ENCODE measurements around the gene RRAS2.

RRAS2 gene

GRCh38 chr11:14393129-14393528, 34.1 kb upstream of the RRAS2 start (continued):
- TF ChIP-seq ZBTB11 (tag by site-specific recombination; conservative IDR thresholded peaks at IDR 0.05; ENCODE audit: low read depth) (peak; percentile 70), ZNF560 (tag by site-specific recombination; IDR thresholded peaks at IDR 0.05; ENCODE audit: borderline replicate concordance) (0 out of 2 replicates have a peak, but pooled peaks have one; percentile 31), ZNF354C (tag by site-specific recombination; IDR thresholded peaks at IDR 0.05; ENCODE audit: borderline replicate concordance, low read depth) (0 out of 2 replicates have a peak, but pooled peaks have one; percentile 36), ZNF654 (tag by site-specific recombination; IDR thresholded peaks at IDR 0.05; ENCODE audit: low read depth) (0 out of 2 replicates have a peak, but pooled peaks have one; percentile 16), ZNF114 (tag by site-specific recombination; IDR thresholded peaks at IDR 0.05) (no peak), ZNF623 (tag by site-specific recombination; IDR thresholded peaks at IDR 0.05) (peak; percentile 48; the same call in 1 of the 2 replicates), ZXDB (tag by site-specific recombination; IDR thresholded peaks at IDR 0.05) (0 out of 2 replicates have a peak, but pooled peaks have one; percentile 26), REST (tag by site-specific recombination; IDR thresholded peaks at IDR 0.05) (peak; percentile 47; the same call in 1 of the 2 replicates), ZBTB6 (tag by site-specific recombination; IDR thresholded peaks at IDR 0.05) (no peak), ZNF664 (tag by site-specific recombination; IDR thresholded peaks at IDR 0.05) (0 out of 2 replicates have a peak, but pooled peaks have one; percentile 23)

- CTCF ChIA-PET = no interaction called here
- POLR2A ChIA-PET = no interaction called here
Observed at GRCh38 chr11:14390669-14391068, 31.7 kb upstream of the RRAS2 start.

More at GRCh38 chr11:14390669-14391068, 31.7 kb upstream of the RRAS2 start:
- H3K36me3 ChIP-seq (ENCODE audit: control insufficient read depth in 2 of 2, insufficient read depth in 1 of 2, low read length in 2 of 2) = no peaks in the 10 kb centered on the region
- no peaks in the 10 kb centered on the region for H3K4me1 ChIP-seq (ENCODE audit: control insufficient read depth, insufficient read depth, low read length)
- H3K27ac ChIP-seq (ENCODE audit: extremely low read depth, low read depth, low read length) = no peak overlapping the region
- TF ChIP-seq GLIS1 (tag by site-specific recombination; IDR thresholded peaks at IDR 0.05) (peak; percentile 92), ZBTB44 (tag by site-specific recombination; IDR thresholded peaks at IDR 0.05) (no peak)
- no peaks in the 10 kb centered on the region for H3K9me3 ChIP-seq (ENCODE audit: control insufficient read depth, insufficient read depth, low read depth, low read length)
- no peak overlapping the region for H3K4me3 ChIP-seq (ENCODE audit: low read depth, low read length)
